NCI-H460 (cell line): ENCODE data around the gene FRMPD2. TPM values are rescaled to one million over a fixed set of nuclear protein-coding genes. Genes with fewer than 3 reads are reported as not detected.
"Not testable (repeated sequence)": the region's sequence is repeated elsewhere in the genome, so short reads cannot be mapped to it uniquely, and the experiment has no call there.

Experiments
- DNase-seq: peaks from one replicate; pipeline ENCODE4 v3.0.0-alpha.2; 2016; ENCODE audit warnings: low read depth; ENCODE audit errors: extremely low read depth
- total RNA-seq: library from RNA; depleted of rRNA; stranded (reverse); fragments of >200 nt; shearing (Covaris generic); gene quantifications from 2 replicates; pipeline ENCODE4 v1.2.3, GENCODE V29; 2014

FRMPD2 gene
- total RNA-seq, 1 experiment from 2014 or later = not detected

- DNase-seq = no peak
Measured at GRCh38 chr10:48253970-48254657, 20.4 kb downstream of the FRMPD2 start.

DNA sequence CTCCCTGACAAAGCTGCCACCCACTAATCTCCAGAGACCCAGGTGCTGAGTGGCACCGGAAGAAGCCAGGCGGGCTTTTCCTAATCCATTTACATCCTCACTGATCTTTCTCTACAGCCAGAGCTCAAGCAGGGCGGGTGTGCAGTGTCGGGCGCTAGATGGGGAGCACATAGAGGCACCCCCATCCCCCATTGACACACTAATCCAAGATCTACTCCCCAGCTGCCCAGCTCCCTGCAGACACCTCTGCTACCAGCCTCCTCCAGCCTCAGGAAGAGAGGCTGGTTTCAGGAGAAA is 22.2 kb downstream of the FRMPD2 start:
- no peak for DNase-seq

DNA sequence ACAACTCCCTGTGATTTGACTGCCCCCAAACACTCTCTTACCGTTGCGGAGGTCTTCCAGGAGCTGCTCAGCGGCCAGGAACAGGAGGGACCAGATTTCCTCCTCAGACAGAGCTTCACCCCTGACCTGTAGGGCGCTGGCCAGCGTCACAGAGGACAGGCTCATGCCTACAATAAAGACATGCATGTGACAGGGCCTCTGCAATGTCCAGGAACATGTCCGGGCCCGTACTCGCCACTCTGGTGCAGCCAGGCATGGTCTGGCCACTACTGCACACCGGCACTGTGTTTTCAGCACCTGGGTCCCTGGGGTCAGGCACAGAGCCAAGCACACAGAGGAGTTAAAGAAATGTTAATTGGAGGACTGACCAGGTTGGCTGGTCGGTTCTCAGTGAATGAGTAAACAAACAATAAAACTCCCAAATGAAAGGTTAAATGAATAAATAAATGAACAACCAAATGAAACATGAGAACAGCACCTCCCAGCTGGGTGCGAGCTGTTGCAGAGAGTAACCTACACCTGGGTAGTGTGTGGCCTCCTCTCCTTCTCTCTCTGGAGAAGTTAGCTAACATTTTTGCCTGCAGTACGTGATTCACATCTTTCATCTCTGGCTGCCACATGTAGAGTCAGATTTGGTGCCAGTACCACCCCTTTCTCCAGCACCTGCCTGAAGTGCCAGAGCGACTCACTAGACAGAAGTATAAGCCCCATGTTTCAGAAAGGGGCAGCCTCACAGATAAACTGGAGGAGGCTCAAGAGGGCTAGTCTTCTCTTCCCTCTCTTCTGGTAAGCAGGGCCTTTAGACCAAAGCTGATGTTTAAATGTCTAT is 22.8 kb downstream of the FRMPD2 start:
- DNase-seq = no peak

DNA sequence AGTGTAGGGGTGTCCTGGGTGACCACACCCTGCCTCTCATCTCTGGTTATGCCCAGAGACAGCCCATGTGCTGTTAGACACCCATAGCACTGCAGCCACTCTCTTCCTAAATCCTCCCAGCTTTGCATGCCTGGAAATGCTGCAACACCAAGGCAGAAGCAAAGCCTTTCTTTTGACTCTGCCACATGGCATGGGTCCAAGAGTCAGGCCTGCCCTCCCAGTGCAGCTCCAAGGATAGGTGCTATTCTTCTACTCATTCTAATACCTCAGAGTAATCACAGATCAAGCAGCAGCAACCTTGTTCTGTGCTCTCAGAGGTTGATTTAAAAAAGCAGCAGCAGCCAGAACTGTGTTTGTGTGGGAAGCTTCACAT is 23.4 kb downstream of the FRMPD2 start:
- DNase-seq = no peak

GRCh38 chr10:48249763-48250351 is 24.6 kb downstream of the FRMPD2 start:
- DNase-seq = no peak

GRCh38 chr10:48249004-48249762 is 25.3 kb downstream of the FRMPD2 start:
- no peak for DNase-seq

DNA sequence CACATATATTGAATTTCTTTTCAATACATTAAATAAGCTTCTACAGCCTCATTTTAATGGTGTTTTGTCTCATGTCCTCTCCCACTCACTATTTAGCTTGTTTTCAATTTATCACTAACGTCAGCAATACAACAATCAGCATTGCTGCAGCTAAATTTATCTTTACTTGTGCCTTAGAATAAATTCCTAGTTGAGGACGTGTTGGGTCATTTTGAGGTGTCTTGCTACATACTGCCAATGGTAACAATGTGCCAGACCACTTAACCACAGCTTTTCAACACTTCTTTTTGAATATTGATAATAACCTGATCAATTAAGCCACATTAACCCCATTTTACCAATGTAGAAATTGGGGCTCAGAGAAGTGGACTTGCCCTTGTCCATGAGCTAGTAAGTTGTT is 26.0 kb downstream of the FRMPD2 start:
- no peak for DNase-seq

GRCh38 chr10:48247680-48248079 is 26.8 kb downstream of the FRMPD2 start:
- DNase-seq = no peak

DNA sequence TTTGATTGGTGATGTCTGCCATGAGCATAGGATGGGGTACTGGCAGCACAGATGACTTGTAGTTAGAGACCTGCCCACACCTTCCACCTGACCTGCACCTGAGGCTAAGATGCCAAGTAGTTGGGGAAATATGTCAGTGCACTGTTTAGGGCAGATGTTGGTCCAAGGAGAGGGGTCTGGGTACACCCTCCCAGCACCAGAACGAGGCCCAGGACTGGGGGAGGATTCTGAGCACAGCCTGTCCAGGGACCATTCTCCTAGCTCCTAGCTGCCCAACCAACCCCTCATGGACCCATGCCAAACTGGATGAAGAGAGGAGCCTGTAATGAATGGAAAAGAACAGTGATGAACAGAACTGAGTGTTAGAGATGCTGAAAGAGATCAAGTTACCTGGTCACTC is 28.0 kb downstream of the FRMPD2 start:
- DNase-seq = no peak

DNA sequence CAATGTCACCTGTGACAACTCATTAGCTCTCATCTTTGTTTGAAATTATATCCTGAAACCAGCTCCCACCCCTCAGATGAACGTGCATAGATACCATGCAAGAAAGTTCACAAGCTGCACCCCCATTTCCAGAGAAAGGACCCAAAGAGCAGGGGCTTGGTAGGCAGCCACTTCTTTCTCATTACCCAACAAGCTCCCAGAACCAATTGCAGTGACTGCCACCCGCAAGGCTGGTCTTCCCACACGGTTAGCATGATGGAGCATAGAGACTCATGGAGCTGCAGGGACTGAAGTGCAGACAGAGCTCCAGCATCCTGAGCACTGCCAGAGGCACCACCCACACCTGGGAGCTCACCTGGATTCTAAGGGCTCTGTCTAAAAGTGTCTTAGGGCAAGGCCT is 28.5 kb downstream of the FRMPD2 start:
- DNase-seq = no peak

GRCh38 chr10:48243921-48244320 is 30.6 kb downstream of the FRMPD2 start:
- not testable (repeated sequence) for DNase-seq

GRCh38 chr10:48243487-48243886 is 31.0 kb downstream of the FRMPD2 start:
- DNase-seq = no peak

GRCh38 chr10:48242171-48242904 is 32.2 kb downstream of the FRMPD2 start:
- DNase-seq = no peak

- no peak for DNase-seq
Measured at GRCh38 chr10:48241332-48241731, 33.2 kb downstream of the FRMPD2 start.

DNA sequence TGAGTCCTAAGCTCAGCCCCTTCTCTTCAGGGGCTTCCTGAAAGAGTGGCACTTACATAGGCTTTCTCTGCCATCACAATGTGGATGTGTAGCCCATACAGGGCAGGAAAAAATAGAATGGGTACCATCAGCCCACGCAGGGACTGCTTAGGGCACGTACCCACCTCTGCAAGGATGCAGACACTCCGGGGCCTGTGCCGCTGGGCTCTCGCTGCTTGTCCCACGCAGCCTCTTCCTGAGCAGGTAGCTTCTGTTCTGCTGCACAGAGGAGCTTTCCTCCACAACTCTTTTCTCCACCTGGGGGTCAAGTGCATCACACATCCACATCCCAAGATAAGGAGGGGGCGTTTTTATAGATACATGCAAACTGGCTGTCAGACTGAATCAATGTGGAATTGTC is 34.3 kb downstream of the FRMPD2 start:
- DNase-seq = no peak

DNA sequence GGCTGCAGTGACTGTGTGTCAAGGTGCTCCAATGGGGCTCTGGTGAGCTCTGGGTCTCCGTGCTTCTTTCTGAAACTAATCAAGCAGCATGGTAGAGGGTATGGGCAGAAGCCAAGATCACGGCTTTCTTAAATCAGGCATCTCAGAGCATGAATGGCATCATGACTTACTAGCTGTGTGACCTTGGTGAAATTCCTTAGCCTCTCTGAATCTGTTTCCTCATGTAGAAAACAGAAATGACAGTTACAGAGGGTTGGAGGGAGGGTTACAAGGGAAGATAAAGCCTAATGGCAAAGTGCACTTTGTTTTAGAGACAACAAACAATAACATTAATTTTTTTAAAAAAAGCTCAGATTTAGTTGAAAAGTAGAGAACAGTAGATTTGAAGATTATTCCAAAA is 34.9 kb downstream of the FRMPD2 start:
- DNase-seq = no peak

GRCh38 chr10:48238826-48239520 is 35.5 kb downstream of the FRMPD2 start:
- DNase-seq = no peak

- DNase-seq = no peak
Measured at GRCh38 chr10:48237259-48238250, 36.9 kb downstream of the FRMPD2 start.

GRCh38 chr10:48236199-48236621 is 38.3 kb downstream of the FRMPD2 start:
- no peak for DNase-seq
